RCC 7860 (cell line): ENCODE results near the gene VWA1.
"Not testable (repeated sequence)": the region's sequence is repeated elsewhere in the genome, so short reads cannot be mapped to it uniquely, and the experiment has no call there.

Source experiments
- DNase-seq: peaks from one replicate; pipeline ENCODE4 v3.0.0-alpha.2; 2015; ENCODE audit warnings: low spot score
- FAIRE-seq: peaks from 2 replicates; lab custom pipeline; 2012; peaks lifted over from hg19 to GRCh38; lab: Jason Lieb, UNC

Gene VWA1

DNA sequence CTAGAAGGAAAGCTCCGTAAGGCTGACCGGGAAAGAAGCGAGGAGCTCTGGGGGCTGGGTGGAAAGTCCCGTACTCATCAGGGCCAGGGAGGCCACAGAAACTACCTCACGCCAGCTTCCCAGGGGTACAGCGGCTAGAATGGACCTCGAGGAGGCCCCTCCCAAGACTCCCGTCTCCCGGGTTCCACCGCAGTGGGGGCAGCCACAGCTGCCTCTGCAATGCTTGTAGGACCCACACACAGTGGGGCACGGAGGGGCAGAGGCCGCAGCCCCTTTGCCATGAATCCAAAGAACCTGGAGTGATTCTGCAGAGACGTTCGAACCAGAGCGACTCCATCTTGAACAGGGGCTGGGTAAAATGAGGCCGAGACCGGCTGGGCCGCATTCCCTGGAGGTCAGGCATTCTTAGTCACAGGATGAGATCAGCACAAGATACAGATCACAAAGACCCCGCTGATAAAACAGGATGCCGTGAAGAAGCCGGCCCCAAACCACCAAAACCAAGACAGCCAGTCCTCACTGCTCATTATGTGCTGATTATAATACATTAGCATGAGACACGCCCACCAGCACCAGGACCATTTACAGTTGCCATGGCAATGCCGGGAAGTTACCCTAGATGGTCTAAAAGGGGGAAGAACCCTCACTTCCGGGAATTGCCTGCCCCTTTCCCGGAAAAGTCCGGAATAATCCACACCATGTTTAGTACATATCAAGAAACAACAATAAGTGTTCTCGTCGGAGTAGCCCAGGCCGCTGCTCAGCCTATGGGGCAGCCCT lies 12.8 kb upstream of the VWA1 start:
- DNase-seq, result peak; percentile 51
- FAIRE-seq, result no peak

DNA sequence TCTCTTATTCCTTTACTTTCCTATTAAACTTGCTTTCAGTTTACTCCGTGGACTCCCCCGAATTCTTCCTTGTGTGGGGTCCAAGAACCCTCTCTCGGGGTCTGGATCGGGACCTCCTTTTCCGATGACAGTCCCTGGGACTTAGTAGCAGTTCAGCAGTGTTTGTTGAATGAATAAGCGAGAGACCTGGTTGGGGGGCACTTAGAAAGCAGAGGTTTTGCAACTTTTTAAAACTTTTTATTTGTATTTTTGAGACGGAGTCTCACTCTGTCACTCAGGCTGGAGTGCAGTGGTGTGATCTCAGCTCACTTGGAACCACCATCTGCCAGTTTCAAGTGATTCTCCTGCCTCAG lies 12.3 kb upstream of the VWA1 start:
- no peak for DNase-seq
- no peak for FAIRE-seq

DNA sequence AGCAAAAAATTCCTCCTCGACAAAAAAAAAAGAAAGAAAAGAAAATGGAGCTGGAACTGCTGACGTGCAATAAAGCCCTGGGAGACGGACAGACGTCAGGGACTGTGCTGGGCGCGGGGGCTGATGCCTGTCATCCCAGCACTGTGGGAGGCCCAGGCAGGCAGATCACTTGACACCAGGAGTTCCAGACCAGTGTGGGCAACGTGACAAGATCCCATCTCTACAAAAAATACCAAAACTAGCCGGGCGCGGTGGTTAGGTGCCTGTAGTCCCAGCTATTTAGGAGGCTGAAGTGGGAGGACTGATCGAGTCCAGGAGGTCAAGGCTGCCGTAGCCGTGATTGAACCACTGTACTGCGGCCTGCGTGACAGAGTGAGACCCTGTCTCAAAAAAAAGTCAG lies 10.8 kb upstream of the VWA1 start:
- DNase-seq (no peak), FAIRE-seq (no peak)

GRCh38 chr1:1425426-1425752 lies 10.1 kb upstream of the VWA1 start:
- no peak for FAIRE-seq
- no peak for DNase-seq

GRCh38 chr1:1425753-1426495 lies 9.6 kb upstream of the VWA1 start:
- no peak for FAIRE-seq
- no peak for DNase-seq

- DNase-seq, result no peak
Measured at GRCh38 chr1:1426496-1427105, 8.9 kb upstream of the VWA1 start.

GRCh38 chr1:1427106-1427819 lies 8.2 kb upstream of the VWA1 start:
- no peak for FAIRE-seq
- DNase-seq, result no peak

More at GRCh38 chr1:1426496-1427105, 8.9 kb upstream of the VWA1 start:
- FAIRE-seq, result no peak

DNA sequence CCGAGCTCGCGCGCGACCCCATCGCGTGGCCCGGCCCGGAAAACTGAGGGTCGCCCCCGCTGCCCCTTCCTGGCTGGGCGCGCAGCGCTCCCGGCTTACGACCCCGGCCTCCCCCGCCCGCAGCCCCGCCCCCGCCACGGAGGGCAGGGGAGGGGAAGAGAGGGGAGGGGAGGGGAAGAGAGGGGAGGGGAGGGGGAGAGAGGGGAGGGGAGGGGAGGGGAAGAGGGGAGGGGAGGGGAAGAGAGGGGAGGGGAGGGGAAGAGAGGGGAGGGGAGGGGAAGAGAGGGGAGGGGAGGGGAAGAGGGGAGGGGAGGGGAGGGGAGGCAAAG lies 7.7 kb upstream of the VWA1 start:
- FAIRE-seq, result no peak
- DNase-seq, result no peak

DNA sequence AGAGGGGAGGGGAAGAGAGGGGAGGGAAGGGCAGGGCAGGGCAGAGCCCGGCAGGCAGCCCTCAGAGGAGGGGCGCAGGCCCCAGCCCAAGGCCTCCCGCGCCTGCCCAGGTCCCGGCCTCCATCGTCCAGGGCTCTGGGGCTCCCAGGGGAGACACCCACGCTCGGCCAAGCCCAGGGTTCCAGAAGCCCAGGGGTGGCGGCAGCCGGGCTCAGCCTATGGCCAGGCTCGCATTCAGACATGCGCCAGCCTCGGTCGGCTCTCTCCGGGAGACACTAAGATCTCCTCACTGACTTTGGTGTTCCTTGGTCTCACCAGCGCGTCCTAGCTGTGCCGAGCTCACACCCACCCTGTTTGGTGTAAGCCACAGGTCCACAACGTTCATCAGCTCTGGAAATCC lies 7.3 kb upstream of the VWA1 start:
- FAIRE-seq (no peak), DNase-seq (no peak)

GRCh38 chr1:1428967-1429366 lies 6.5 kb upstream of the VWA1 start:
- FAIRE-seq, DNase-seq: not testable (repeated sequence)

GRCh38 chr1:1429671-1430073 lies 5.8 kb upstream of the VWA1 start:
- no peak for DNase-seq
- no peak for FAIRE-seq

DNA sequence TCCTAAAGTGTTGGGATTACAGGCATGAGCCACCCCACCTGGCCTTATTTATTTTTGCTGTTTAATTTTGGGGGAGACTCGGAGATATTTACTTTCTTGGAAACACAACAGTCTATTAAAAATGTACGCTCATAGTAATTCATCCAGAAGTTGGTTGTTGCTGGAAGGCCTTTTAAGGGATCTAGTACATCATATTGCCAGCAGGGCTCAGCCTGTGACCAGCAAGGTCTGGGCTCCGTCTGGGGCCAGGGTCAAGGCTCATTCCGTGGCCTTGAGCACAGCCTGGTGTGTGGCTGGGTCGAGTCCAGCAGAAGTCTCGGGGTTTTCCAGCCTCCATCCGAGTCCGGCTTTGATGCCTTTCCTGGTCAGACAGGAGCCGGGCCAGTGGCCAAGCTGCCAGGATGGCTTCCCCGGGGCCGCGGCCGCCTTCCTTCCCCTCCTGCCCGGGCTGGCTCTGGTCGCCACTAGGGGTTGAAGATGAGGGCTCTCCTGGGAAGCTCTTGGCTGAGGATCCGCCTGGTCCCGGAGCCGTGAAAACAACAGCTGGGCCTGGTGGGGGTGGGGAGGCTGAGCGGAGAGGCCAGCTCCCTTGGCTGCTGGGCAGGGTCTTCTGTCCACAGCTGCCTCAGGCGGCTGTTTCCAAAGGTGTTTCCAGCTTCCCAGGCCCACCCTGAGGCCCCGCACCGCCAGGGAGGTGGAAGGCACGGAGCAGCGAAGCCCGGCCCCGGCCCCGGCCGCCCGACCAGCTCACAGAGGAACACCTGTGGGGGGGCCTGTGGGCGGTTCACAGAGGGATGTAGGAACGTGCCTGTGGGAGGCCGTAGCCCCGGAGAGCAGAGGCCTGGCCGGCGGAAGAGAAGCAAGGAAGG lies 5.1 kb upstream of the VWA1 start:
- FAIRE-seq (no peak), DNase-seq (no peak)

GRCh38 chr1:1430992-1431844 lies 4.3 kb upstream of the VWA1 start:
- no peak for FAIRE-seq
- DNase-seq, result no peak

- DNase-seq, result no peak
- no peak for FAIRE-seq
Measured at GRCh38 chr1:1431845-1432273, 3.6 kb upstream of the VWA1 start.

DNA sequence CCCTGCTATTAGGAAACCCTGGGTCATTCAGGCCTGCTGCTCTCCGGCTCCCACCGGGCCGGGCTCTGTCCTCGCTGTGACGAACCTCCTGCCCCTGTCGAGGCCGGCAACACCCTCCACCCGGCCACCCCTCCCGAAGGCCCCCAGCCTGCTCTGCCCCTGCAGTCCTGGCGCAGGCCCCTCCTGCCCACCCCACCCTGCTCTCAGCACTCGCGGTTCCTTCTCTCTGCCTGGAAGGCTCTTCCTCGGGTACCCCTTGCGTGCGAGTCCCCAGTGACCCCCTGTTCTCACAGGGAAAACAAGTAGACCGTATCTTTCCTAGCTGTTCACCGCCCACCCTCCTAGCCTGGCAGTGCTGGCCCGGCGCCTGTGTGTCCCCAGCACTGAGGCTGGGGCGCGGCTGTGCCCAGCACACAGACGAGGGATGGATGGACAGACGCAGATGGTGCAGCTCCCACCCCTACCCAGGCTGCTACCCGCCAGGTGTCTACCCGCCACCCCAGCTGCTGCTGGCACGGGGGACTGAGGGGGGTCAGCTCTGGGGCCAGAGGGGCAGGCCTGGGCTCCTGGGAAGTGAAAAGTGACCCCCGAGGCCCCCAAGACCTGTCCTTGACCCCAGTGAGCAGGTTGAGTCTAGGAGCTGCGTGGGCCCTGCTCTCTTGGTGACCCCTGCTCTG lies 3.1 kb upstream of the VWA1 start:
- DNase-seq (no peak), FAIRE-seq (no peak)

DNA sequence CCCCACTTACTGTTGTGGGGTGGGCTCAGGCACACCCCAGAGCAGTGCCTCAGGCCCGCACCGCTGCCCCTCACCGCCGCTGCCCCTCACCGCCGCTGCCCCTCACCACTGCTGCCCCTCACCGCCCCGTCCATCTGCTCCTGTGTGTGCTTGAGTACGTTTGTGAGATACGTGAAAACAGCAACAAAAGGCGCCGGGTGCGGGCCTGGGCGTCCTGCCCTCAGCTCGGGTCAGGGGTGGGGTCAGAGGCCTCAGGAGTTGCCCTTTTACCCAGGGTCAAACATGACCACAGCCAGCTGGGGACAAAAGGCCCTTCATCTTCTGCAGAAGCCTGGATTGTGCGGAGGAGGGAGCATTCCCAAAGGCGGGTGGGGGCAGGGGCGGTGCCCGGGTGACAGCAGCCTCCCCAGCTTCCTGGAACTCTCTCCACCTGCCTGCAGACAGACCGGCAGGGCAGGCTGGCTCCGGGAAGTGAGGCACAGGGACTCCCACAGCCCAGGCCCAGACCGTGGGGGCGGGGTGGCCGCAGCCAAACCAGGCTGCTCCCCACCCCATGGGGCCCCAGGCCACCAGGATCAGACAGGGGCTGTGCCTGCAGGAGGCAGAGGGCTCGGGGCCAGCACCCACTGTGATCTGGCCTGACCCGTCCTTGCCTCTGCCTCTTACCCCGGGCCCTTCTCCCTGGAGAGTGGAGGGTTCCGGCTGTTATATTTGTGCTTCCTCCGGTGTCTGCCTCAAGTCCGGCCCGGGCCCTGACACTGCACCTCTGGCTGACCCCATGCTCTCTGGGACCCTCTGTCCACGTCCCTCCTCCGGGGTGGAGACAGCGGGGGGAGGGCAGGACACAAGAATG lies 2.3 kb upstream of the VWA1 start:
- FAIRE-seq (no peak), DNase-seq (no peak)

DNA sequence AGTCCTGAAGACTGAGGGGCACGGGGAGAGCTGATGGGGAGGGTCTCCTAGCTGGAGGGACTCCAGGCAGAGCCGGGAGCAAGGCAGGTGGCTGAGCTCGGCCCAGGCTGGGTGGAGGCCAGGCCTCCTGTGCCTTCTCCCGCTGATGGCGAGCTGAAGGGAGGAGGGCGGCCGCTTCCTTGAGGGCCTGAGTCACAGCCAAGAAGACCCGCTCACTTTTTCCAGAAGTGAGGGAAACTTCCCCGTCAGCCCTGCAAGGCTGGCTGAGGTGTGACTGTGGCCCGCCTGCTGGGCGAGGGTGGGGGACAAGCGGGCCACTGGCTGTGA lies 1.7 kb upstream of the VWA1 start:
- FAIRE-seq (no peak), DNase-seq (no peak)

DNA sequence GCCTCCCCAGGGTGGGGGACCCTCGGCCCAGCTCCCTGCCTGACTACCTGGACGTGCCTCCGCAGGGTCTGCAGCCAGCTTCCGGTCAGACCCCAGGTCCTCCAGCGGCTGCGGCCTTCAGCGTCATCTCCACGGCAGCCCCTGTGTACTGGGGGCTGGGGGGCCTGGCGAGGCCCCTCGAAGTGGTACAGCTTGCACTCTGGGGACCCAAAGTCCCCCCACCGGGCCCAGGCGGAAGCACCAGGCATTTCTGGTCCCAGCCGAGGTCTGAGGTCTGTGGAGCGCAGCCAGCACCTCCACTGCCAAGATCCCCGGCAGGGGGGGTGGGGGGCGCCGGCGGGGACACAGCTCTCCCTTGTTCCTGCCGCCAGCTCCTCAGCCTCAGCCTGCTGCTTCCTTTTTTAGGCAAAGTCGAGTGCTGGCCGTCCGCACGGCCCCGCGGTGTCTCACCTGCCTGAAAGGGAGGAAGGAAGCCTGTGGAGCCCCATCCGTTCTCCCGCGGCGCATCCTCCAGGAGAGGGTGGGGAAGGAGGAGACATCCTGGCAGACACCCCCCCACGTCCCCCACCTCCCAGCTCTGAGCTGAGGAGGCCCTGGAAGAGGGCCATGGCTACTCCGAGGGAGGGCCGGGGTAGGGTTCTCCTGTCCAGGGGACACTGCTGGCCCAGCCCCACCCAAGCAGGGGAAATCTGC lies 1.2 kb upstream of the VWA1 start:
- FAIRE-seq, result no peak
- no peak for DNase-seq
